ENCODE measurements around the gene SH3BGRL3.

DNA sequence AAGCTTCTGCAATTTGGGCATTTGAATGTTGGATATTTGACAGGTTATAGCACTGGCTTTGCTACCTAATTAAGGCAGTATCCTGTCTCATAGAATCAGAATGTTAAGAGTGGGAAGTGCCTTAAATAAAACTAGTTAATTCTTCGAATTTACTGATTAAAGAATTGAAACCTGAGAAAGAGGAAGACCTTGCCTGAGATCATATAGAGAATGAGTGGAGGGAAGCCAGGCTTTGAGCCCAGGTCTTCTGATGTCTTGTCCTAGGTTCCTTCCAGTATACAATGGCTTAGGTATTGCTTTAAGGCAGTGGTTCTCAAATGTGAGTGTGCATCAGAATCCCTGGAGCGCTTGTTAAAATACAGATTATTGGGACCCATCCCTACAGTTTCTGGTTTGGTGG is 20.9 kb upstream of the SH3BGRL3 start:
- TF ChIP-seq, protein P1, sequence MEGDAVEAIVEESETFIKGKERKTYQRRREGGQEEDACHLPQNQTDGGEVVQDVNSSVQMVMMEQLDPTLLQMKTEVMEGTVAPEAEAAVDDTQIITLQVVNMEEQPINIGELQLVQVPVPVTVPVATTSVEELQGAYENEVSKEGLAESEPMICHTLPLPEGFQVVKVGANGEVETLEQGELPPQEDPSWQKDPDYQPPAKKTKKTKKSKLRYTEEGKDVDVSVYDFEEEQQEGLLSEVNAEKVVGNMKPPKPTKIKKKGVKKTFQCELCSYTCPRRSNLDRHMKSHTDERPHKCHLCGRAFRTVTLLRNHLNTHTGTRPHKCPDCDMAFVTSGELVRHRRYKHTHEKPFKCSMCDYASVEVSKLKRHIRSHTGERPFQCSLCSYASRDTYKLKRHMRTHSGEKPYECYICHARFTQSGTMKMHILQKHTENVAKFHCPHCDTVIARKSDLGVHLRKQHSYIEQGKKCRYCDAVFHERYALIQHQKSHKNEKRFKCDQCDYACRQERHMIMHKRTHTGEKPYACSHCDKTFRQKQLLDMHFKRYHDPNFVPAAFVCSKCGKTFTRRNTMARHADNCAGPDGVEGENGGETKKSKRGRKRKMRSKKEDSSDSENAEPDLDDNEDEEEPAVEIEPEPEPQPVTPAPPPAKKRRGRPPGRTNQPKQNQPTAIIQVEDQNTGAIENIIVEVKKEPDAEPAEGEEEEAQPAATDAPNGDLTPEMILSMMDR (IDR thresholded peaks at IDR 0.05; ENCODE audit: insufficient read depth, low read depth, low read length): no peak
- TF ChIP-seq EZH2 (IDR thresholded peaks at IDR 0.05; ENCODE audit: insufficient read depth, low read length): no peak

Measured in astrocyte (in vitro differentiated cells and primary cell).